Keratinocyte (primary cell): ENCODE measurements around the gene NME7. TPM values are rescaled to one million over a fixed set of nuclear protein-coding genes. Genes with fewer than 3 reads are reported as not detected.

Experiments
- DNase-seq: peaks from one replicate; pipeline ENCODE4 v3.0.0-alpha.2; 2011; ENCODE audit warnings: low read depth, missing footprints, low spot score
- FAIRE-seq: peaks from 2 replicates; lab custom pipeline; 2011; peaks lifted over from hg19 to GRCh38; lab: Jason Lieb, UNC
- H2AFZ ChIP-seq: 2 replicates; pipeline ENCODE4 v1.6.0; 2012; ENCODE audit warnings: low read length, control low read depth, inconsistent platforms; ENCODE audit not compliant: control insufficient read depth
- H3K27ac ChIP-seq: 2 replicates; pipeline ENCODE4 v1.5.1; 2011; ENCODE audit warnings: low read length; ENCODE audit not compliant: control insufficient read depth, insufficient read depth
- H3K27me3 ChIP-seq: 3 replicates; pipeline ENCODE4 v1.6.0; 2011; ENCODE audit warnings: low read length; ENCODE audit not compliant: control insufficient read depth, insufficient read depth; ENCODE audit errors: extremely low read depth
- H3K36me3 ChIP-seq, 2 experiments: 2 replicates in 1 of 2; 3 replicates in 1 of 2; pipeline ENCODE4 v1.5.1; 2011; ENCODE audit warnings: low read length in 2 of 2, mild to moderate bottlenecking in 1 of 2; ENCODE audit not compliant: control insufficient read depth in 2 of 2, insufficient read depth in 2 of 2; ENCODE audit errors: extremely low read depth in 1 of 2
- H3K4me1 ChIP-seq: 3 replicates; pipeline ENCODE4 v1.5.1; 2011; ENCODE audit warnings: low read length; ENCODE audit not compliant: control insufficient read depth, insufficient read depth; ENCODE audit errors: extremely low read depth
- H3K4me2 ChIP-seq: 3 replicates; pipeline ENCODE4 v1.6.0; 2011; ENCODE audit warnings: low read depth, low read length; ENCODE audit not compliant: control insufficient read depth, insufficient read depth; ENCODE audit errors: extremely low read depth
- H3K4me3 ChIP-seq, 3 experiments: fragments of 200-600 bp in 1 of 3; sonication (generic) in 1 of 3; 2 replicates in 2 of 3; 3 replicates in 1 of 3; pipeline ENCODE4 v1.5.1; 2011 to 2016; ENCODE audit warnings: low read length in 3 of 3, mild to moderate bottlenecking in 3 of 3, control low read depth in 2 of 3, inconsistent platforms in 1 of 3, low read depth in 1 of 3, mixed read lengths in 1 of 3, mixed run types in 1 of 3, moderate library complexity in 1 of 3; ENCODE audit not compliant: control insufficient read depth in 2 of 3, insufficient read depth in 2 of 3; ENCODE audit errors: extremely low read depth in 1 of 3
- H3K79me2 ChIP-seq: 2 replicates; pipeline ENCODE4 v1.6.0; 2012; ENCODE audit warnings: low read length; ENCODE audit not compliant: control insufficient read depth, insufficient read depth
- H3K9ac ChIP-seq: 3 replicates; pipeline ENCODE4 v1.6.0; 2011; ENCODE audit warnings: low read length; ENCODE audit not compliant: control insufficient read depth, insufficient read depth; ENCODE audit errors: extremely low read depth
- H3K9me1 ChIP-seq: 3 replicates; pipeline ENCODE4 v1.6.0; 2011; ENCODE audit warnings: low read length; ENCODE audit not compliant: control insufficient read depth, insufficient read depth; ENCODE audit errors: extremely low read depth
- H3K9me3 ChIP-seq: 2 replicates; pipeline ENCODE4 v1.5.1; 2012; ENCODE audit warnings: low read depth, low read length; ENCODE audit not compliant: control insufficient read depth
- H4K20me1 ChIP-seq: 3 replicates; pipeline ENCODE4 v1.6.0; 2011; ENCODE audit warnings: low read length; ENCODE audit not compliant: control insufficient read depth, insufficient read depth; ENCODE audit errors: extremely low read depth
- EZH2 ChIP-seq: IDR thresholded peaks from one replicate; pipeline ENCODE4 v1.6.1; 2012; ENCODE audit warnings: inconsistent platforms, mild to moderate bottlenecking, low read length, moderate library complexity
- dilution Hi-C: fragments of 300-500 bp; cut with MboI; formaldehyde crosslinking; loops from one replicate; pipeline ENCODE4 v1.7.0; 2020; ENCODE audit warnings: low sequenced_read_pairs; ENCODE audit not compliant: extremely low pct_ligation_motif_present
- polyA plus RNA-seq, 5 experiments: library from polyadenylated mRNA; depleted of rRNA in 3 of 5; stranded (reverse) in 3 of 5; stranded (forward) in 1 of 5; unstranded in 1 of 5; fragments of >200 nt; gene quantifications; 1 replicate in 1 of 5; 2 replicates in 3 of 5; 3 replicates in 1 of 5; pipeline versions ENCODE4 v1.2.1 to v1.2.3, GENCODE V29; 2011 to 2012; ENCODE audit warnings: missing spikeins in 2 of 5, low read depth in 1 of 5, low replicate concordance in 1 of 5
- TF ChIP-seq, protein P1 (sequence below), 3 experiments: IDR thresholded peaks in 1 of 3; conservative IDR thresholded peaks in 1 of 3; optimal IDR thresholded peaks in 1 of 3; 2 replicates in 2 of 3; 3 replicates in 1 of 3; pipeline versions ENCODE3 to v1.5.1; 2011; ENCODE audit warnings: low read length in 3 of 3, mild to moderate bottlenecking in 3 of 3, moderate library complexity in 2 of 3, control low read depth in 1 of 3, inconsistent platforms in 1 of 3; ENCODE audit not compliant: insufficient read depth in 2 of 3; ENCODE audit errors: extremely low read depth in 1 of 3

NME7 gene
- polyA plus RNA-seq, 1 donor (not counting 4 experiments of a cell fraction or from before 2014, with no cell fraction given) = 52.9 TPM

DNA sequence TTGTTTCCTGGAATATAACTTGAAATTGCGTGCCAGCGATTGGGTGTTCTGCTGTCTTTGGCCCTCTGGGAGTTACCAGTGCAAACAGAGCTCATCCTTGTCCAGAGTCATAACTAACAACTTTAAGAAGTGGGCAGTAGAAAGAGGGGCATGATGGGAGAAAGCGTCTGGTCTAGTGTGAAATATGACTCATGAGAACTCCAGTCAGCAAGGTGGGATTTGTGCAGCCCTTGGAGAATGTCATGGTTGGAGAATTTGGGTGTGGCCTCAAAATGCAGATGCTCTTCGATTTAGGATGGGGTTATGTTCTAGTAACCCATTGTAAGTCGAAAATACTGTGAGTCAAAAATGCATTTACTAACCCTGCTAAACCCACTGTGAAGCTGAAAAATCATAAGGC lies 248.2 kb downstream of the NME7 start:
- no peaks in the 10 kb centered on the region for H3K27me3 ChIP-seq
- no peak overlapping the region for H3K27ac ChIP-seq
- TF ChIP-seq, protein P1, sequence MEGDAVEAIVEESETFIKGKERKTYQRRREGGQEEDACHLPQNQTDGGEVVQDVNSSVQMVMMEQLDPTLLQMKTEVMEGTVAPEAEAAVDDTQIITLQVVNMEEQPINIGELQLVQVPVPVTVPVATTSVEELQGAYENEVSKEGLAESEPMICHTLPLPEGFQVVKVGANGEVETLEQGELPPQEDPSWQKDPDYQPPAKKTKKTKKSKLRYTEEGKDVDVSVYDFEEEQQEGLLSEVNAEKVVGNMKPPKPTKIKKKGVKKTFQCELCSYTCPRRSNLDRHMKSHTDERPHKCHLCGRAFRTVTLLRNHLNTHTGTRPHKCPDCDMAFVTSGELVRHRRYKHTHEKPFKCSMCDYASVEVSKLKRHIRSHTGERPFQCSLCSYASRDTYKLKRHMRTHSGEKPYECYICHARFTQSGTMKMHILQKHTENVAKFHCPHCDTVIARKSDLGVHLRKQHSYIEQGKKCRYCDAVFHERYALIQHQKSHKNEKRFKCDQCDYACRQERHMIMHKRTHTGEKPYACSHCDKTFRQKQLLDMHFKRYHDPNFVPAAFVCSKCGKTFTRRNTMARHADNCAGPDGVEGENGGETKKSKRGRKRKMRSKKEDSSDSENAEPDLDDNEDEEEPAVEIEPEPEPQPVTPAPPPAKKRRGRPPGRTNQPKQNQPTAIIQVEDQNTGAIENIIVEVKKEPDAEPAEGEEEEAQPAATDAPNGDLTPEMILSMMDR (optimal IDR thresholded peaks at IDR 0.05 in 1 of 3, IDR thresholded peaks at IDR 0.05 in 1 of 3, conservative IDR thresholded peaks at IDR 0.05 in 1 of 3; ENCODE audit: extremely low read depth in 1 of 3, insufficient read depth in 2 of 3, low read length in 3 of 3) = no peak
- no peak for TF ChIP-seq EZH2
- H3K79me2 ChIP-seq = peaks cover 17% of the 10 kb centered on the region
- DNase-seq (peak; percentile 69), FAIRE-seq (peak; percentile 20)
- no peaks in the 10 kb centered on the region for H3K9me3 ChIP-seq
- peaks cover 46% of the 10 kb centered on the region for H3K4me1 ChIP-seq
- H3K36me3 ChIP-seq = no peaks in the 10 kb centered on the region
- no peak overlapping the region for H2AFZ ChIP-seq
- dilution Hi-C loops = no loop called here
- no peak overlapping the region for H3K4me2 ChIP-seq
- no peak overlapping the region for H3K9ac ChIP-seq
- no peaks in the 10 kb centered on the region for H3K9me1 ChIP-seq
- H3K4me3 ChIP-seq = no peak overlapping the region
- no peaks in the 10 kb centered on the region for H4K20me1 ChIP-seq

DNA sequence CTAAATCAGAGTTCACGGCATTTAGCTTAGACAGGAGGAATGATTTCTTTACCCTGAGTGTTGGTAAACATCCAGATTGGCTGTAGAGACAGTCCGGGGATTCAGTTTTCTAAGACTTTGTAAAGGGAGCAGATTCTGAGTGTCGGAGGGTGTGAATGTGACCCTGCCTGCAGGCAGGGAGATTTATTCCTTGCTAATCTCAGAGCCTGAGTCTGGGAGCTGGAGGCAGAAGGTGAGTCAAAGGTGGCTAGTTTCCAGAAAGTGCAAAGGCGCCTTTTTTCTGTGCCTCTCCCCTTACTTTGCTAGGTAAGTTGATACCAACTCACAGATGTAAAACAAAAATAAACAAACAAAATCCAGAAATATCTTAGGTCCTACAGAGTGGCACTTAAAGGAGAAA lies 249.4 kb downstream of the NME7 start:
- FAIRE-seq (no peak), DNase-seq (no peak)
- Histone ChIP-seq H3K9me1 (no peaks in the 10 kb centered on the region), H4K20me1 (no peaks in the 10 kb centered on the region), H3K9me3 (no peaks in the 10 kb centered on the region), H3K27me3 (no peaks in the 10 kb centered on the region), H3K9ac (no peak overlapping the region), H3K79me2 (peaks cover 17% of the 10 kb centered on the region), H3K4me3 (no peak overlapping the region), H3K4me1 (peaks cover 58% of the 10 kb centered on the region), H3K27ac (peak overlapping the region; percentile 27), H2AFZ (no peak overlapping the region), H3K36me3 (no peaks in the 10 kb centered on the region), H3K4me2 (peak overlapping the region; percentile 1)
- TF ChIP-seq, protein P1 (optimal IDR thresholded peaks at IDR 0.05 in 1 of 3, IDR thresholded peaks at IDR 0.05 in 1 of 3, conservative IDR thresholded peaks at IDR 0.05 in 1 of 3; ENCODE audit: extremely low read depth in 1 of 3, insufficient read depth in 2 of 3, low read length in 3 of 3) = no peak
- TF ChIP-seq EZH2 = no peak
- dilution Hi-C loops = no loop called here
